Right kidney (tissue), 1 donor: Measurements from ENCODE around the gene CHST11.

ENCODE experiments used
- DNase-seq: peaks from one replicate; pipeline ENCODE4 v3.0.0-alpha.2; 2016

CHST11 gene

GRCh38 chr12:104504146-104504545 lies 47.4 kb downstream of the CHST11 start:
- no peak for DNase-seq

- DNase-seq: no peak
Measured at GRCh38 chr12:104505095-104505818, 48.5 kb downstream of the CHST11 start.

- DNase-seq: no peak
Measured at GRCh38 chr12:104506676-104507401, 50.1 kb downstream of the CHST11 start.

GRCh38 chr12:104507672-104508071 lies 50.9 kb downstream of the CHST11 start:
- DNase-seq: no peak

GRCh38 chr12:104508752-104509446 lies 52.2 kb downstream of the CHST11 start:
- DNase-seq: no peak

- no peak for DNase-seq
Measured at GRCh38 chr12:104510145-104510872, 53.6 kb downstream of the CHST11 start.

- DNase-seq: no peak
Measured at GRCh38 chr12:104510873-104511440, 54.2 kb downstream of the CHST11 start.

- no peak for DNase-seq
Measured at GRCh38 chr12:104513681-104514080, 56.9 kb downstream of the CHST11 start.

- DNase-seq: no peak
Measured at GRCh38 chr12:104514092-104514810, 57.5 kb downstream of the CHST11 start.

- DNase-seq: no peak
Measured at GRCh38 chr12:104515899-104516298, 59.2 kb downstream of the CHST11 start.

GRCh38 chr12:104516821-104517220 lies 60.1 kb downstream of the CHST11 start:
- DNase-seq: no peak

- DNase-seq: no peak
Measured at GRCh38 chr12:104517880-104518279, 61.1 kb downstream of the CHST11 start.

GRCh38 chr12:104519190-104520019 lies 62.7 kb downstream of the CHST11 start:
- no peak for DNase-seq

- no peak for DNase-seq
Measured at GRCh38 chr12:104520242-104520900, 63.6 kb downstream of the CHST11 start.

- DNase-seq: no peak
Measured at GRCh38 chr12:104521731-104522130, 65.0 kb downstream of the CHST11 start.

GRCh38 chr12:104522985-104523722 lies 66.4 kb downstream of the CHST11 start:
- no peak for DNase-seq

GRCh38 chr12:104524034-104524832 lies 67.5 kb downstream of the CHST11 start:
- no peak for DNase-seq

- peak; percentile 32 for DNase-seq
Measured at GRCh38 chr12:104526320-104526719, 69.6 kb downstream of the CHST11 start.
